T47D (cell line): ENCODE results near the gene DNM3.

Experiments
- DNase-seq, 2 experiments: peaks; one replicate each; pipeline versions ENCODE4 v3.0.0 to v3.0.0-alpha.2; 2011 to 2012; ENCODE audit warnings: low read depth in 1 of 2, low spot score in 1 of 2
- JUND ChIP-seq: IDR thresholded peaks from 2 replicates; pipeline ENCODE4 v1.6.1; 2012; ENCODE audit warnings: low read depth
- in situ Hi-C: cut with HindIII; loops from 2 replicates; pipeline ENCODE4 v1.10.0; 2016; ENCODE audit warnings: low sequenced_read_pairs, low pct_unique_long_range_greater_than_20kb

The DNM3 gene

GRCh38 chr1:172167796-172168596, 326.7 kb downstream of the DNM3 start:
- TF ChIP-seq JUND, result no peak
- no peak for DNase-seq
- in situ Hi-C loops, result no loop called here

GRCh38 chr1:172168597-172168872, 327.2 kb downstream of the DNM3 start:
- TF ChIP-seq JUND, result no peak
- in situ Hi-C loops, result no loop called here
- no peak for DNase-seq

- no peak for TF ChIP-seq JUND
- in situ Hi-C loops, result no loop called here
- DNase-seq, result no peak
These were observed 328.5 kb downstream of the DNM3 start for GRCh38 chr1:172169836-172170235.

- no peak for TF ChIP-seq JUND
- in situ Hi-C loops, result no loop called here
- no peak for DNase-seq
These were observed 331.1 kb downstream of the DNM3 start for GRCh38 chr1:172172352-172172831.

- no peak for TF ChIP-seq JUND
- DNase-seq, result no peak
- in situ Hi-C loops, result no loop called here
These were observed 334.9 kb downstream of the DNM3 start for GRCh38 chr1:172176206-172176605.

GRCh38 chr1:172177849-172178248, 336.6 kb downstream of the DNM3 start:
- in situ Hi-C loops, result no loop called here
- TF ChIP-seq JUND, result no peak
- peak in 1 of 2 experiments; percentile 69 for DNase-seq

- in situ Hi-C loops, result no loop called here
- no peak for DNase-seq
- no peak for TF ChIP-seq JUND
These were observed 337.6 kb downstream of the DNM3 start for GRCh38 chr1:172178886-172179285.

GRCh38 chr1:172179918-172180317, 338.6 kb downstream of the DNM3 start:
- in situ Hi-C loops, result no loop called here
- DNase-seq, result no peak
- no peak for TF ChIP-seq JUND

GRCh38 chr1:172180501-172181285, 339.4 kb downstream of the DNM3 start:
- no peak for DNase-seq
- in situ Hi-C loops, result no loop called here
- TF ChIP-seq JUND, result no peak

- TF ChIP-seq JUND, result no peak
- in situ Hi-C loops, result no loop called here
- no peak for DNase-seq
These were observed 343.4 kb downstream of the DNM3 start for GRCh38 chr1:172184506-172185191.

- DNase-seq, result no peak
- TF ChIP-seq JUND, result no peak
- in situ Hi-C loops, result no loop called here
These were observed 343.9 kb downstream of the DNM3 start for GRCh38 chr1:172185211-172185610.

- in situ Hi-C loops, result no loop called here
- no peak for DNase-seq
These were observed 344.7 kb downstream of the DNM3 start for GRCh38 chr1:172185996-172186395.

GRCh38 chr1:172201572-172201971, 360.3 kb downstream of the DNM3 start:
- no peak for DNase-seq
- in situ Hi-C loops, result no loop called here
- TF ChIP-seq JUND, result no peak

More at GRCh38 chr1:172185996-172186395, 344.7 kb downstream of the DNM3 start:
- no peak for TF ChIP-seq JUND
